IMR-90 (cell line): ENCODE data around the gene KRT72. TPM values are rescaled to one million over a fixed set of nuclear protein-coding genes. Genes with fewer than 3 reads are reported as not detected.

Source experiments
- ATAC-seq: fragments of 200-7000 bp; cut with Tn5 transposase; 2 replicates; pipeline ENCODE4 v1.9.1; 2020; ENCODE audit warnings: low read depth, mild to moderate bottlenecking, moderate library complexity
- BruUV-seq: library from RNA; stranded (reverse); fragments of 400-500 nt; replicated peaks from 2 replicates; lab custom pipeline; 2021; lab: Mats Ljungman, UMichigan
- CTCF ChIA-PET: fragments of 300-600 bp; formaldehyde crosslinking; extraction: SDS; loops from one replicate; lab custom pipeline; 2021; ENCODE audit warnings: antibody characterized with exemption; lab: Yijun Ruan, JAX
- POLR2A ChIA-PET: fragments of 300-600 bp; sonication (Branson Sonifier 250); formaldehyde crosslinking; loops from one replicate; lab custom pipeline; 2022; ENCODE audit warnings: antibody characterized with exemption; ENCODE audit not compliant: unreplicated experiment; lab: Charles Lee
- DNase-seq: peaks from one replicate; pipeline ENCODE4 v3.0.0; 2013
- H2AFZ ChIP-seq: replicated peaks from 2 replicates; pipeline ENCODE3; 2013; ENCODE audit warnings: low read length, mild to moderate bottlenecking; ENCODE audit not compliant: poor library complexity
- H2AK5ac ChIP-seq: 2 replicates; pipeline ENCODE4 v1.6.1; 2013; ENCODE audit warnings: low read depth, low read length, inconsistent platforms
- H2AK9ac ChIP-seq: replicated peaks from 2 replicates; pipeline ENCODE3; 2013; ENCODE audit warnings: mild to moderate bottlenecking, low read depth, low read length, moderate library complexity; ENCODE audit not compliant: poor library complexity
- H2BK120ac ChIP-seq: 2 replicates; pipeline ENCODE4 v1.6.1; 2013; ENCODE audit warnings: low read depth, low read length, inconsistent platforms
- H2BK15ac ChIP-seq: 3 replicates; pipeline ENCODE4 v1.6.1; 2013; ENCODE audit warnings: low read depth, low read length, inconsistent platforms
- H2BK20ac ChIP-seq: 2 replicates; pipeline ENCODE4 v1.6.1; 2013; ENCODE audit warnings: low read depth, mild to moderate bottlenecking, inconsistent platforms, low read length, moderate library complexity
- H2BK5ac ChIP-seq: 2 replicates; pipeline ENCODE4 v1.6.1; 2013; ENCODE audit warnings: mild to moderate bottlenecking, low read depth, low read length, inconsistent platforms; ENCODE audit not compliant: poor library complexity, severe bottlenecking
- H3K14ac ChIP-seq: replicated peaks from 2 replicates; pipeline ENCODE4 v1.6.1; 2013; ENCODE audit warnings: low read depth, low read length, inconsistent platforms
- H3K18ac ChIP-seq: 2 replicates; pipeline ENCODE4 v1.6.1; 2013; ENCODE audit warnings: low read depth, low read length, control low read depth
- H3K23ac ChIP-seq: 2 replicates; pipeline ENCODE4 v1.6.1; 2013; ENCODE audit warnings: low read depth, low read length, inconsistent platforms
- H3K27ac ChIP-seq: 2 replicates; pipeline ENCODE4 v1.5.1; 2013; ENCODE audit warnings: mild to moderate bottlenecking, control low read depth, low read length; ENCODE audit not compliant: insufficient read depth
- H3K27me3 ChIP-seq: 2 replicates; pipeline ENCODE4 v1.6.1; 2013; ENCODE audit warnings: low read length; ENCODE audit not compliant: control insufficient read depth, insufficient read depth
- H3K36me3 ChIP-seq: 2 replicates; pipeline ENCODE4 v1.6.1; 2013; ENCODE audit warnings: low read length, mixed read lengths; ENCODE audit not compliant: control insufficient read depth, insufficient read depth
- H3K4ac ChIP-seq: 2 replicates; pipeline ENCODE4 v1.6.1; 2013; ENCODE audit warnings: low read depth, low read length, inconsistent platforms
- H3K4me1 ChIP-seq: 2 replicates; pipeline ENCODE4 v1.6.1; 2013; ENCODE audit warnings: low read length, mixed read lengths; ENCODE audit not compliant: control insufficient read depth, insufficient read depth
- H3K4me2 ChIP-seq: 2 replicates; pipeline ENCODE4 v1.6.1; 2013; ENCODE audit warnings: low read depth, mild to moderate bottlenecking, control low read depth, low read length, moderate library complexity
- H3K4me3 ChIP-seq: 2 replicates; pipeline ENCODE4 v1.5.1; 2013; ENCODE audit warnings: low read depth, mild to moderate bottlenecking, control low read depth, low read length, moderate library complexity; ENCODE audit not compliant: insufficient read depth
- H3K56ac ChIP-seq: 2 replicates; pipeline ENCODE4 v1.6.1; 2013; ENCODE audit warnings: low read length, inconsistent platforms; ENCODE audit not compliant: insufficient read depth; ENCODE audit errors: extremely low read depth
- H3K79me1 ChIP-seq, 2 experiments: 2 replicates each; pipeline ENCODE4 v1.6.1; 2013; ENCODE audit warnings: low read length in 2 of 2, inconsistent platforms in 1 of 2, low read depth in 1 of 2
- H3K9ac ChIP-seq: 2 replicates; pipeline ENCODE4 v1.6.1; 2013; ENCODE audit warnings: low read depth, low read length, control low read depth
- H3K9me1 ChIP-seq: 2 replicates; pipeline ENCODE4 v1.6.1; 2013; ENCODE audit warnings: low read length, inconsistent platforms; ENCODE audit not compliant: insufficient read depth
- H3K9me3 ChIP-seq: 2 replicates; pipeline ENCODE4 v1.6.1; 2013; ENCODE audit warnings: low read length; ENCODE audit not compliant: control insufficient read depth, insufficient read depth
- H4K20me1 ChIP-seq: 2 replicates; pipeline ENCODE4 v1.6.1; 2013; ENCODE audit warnings: low read length, inconsistent platforms; ENCODE audit not compliant: insufficient read depth
- H4K5ac ChIP-seq: 2 replicates; pipeline ENCODE4 v1.6.1; 2013; ENCODE audit warnings: mild to moderate bottlenecking, low read depth, low read length, control low read depth
- H4K8ac ChIP-seq, 2 experiments: 2 replicates each; pipeline ENCODE4 v1.6.1; 2013; ENCODE audit warnings: low read depth in 2 of 2, low read length in 2 of 2, control low read depth in 1 of 2, inconsistent platforms in 1 of 2
- H4K91ac ChIP-seq: 2 replicates; pipeline ENCODE4 v1.6.1; 2013; ENCODE audit warnings: low read depth, low read length, inconsistent platforms; ENCODE audit not compliant: insufficient read depth
- BHLHE40 ChIP-seq: fragments of 150-350 bp; IDR thresholded peaks from 2 replicates; pipeline ENCODE4 v1.6.1; 2016; ENCODE audit warnings: mild to moderate bottlenecking, low read depth, low read length
- CEBPB ChIP-seq: IDR thresholded peaks from 2 replicates; pipeline ENCODE4 v1.6.1; 2012; ENCODE audit warnings: low read depth, low read length, improper control_type of control experiment
- CHD1 ChIP-seq: IDR thresholded peaks from 2 replicates; pipeline ENCODE4 v1.6.1; 2012; ENCODE audit warnings: low read depth, low read length, improper control_type of control experiment
- FOS ChIP-seq: fragments of 150-350 bp; IDR thresholded peaks from 2 replicates; pipeline ENCODE4 v1.6.1; 2016; ENCODE audit warnings: low read depth, low read length
- MAFK ChIP-seq: IDR thresholded peaks from 2 replicates; pipeline ENCODE4 v1.6.1; 2012; ENCODE audit warnings: low read depth, low read length, improper control_type of control experiment
- MXI1 ChIP-seq: IDR thresholded peaks from 2 replicates; pipeline ENCODE4 v1.6.1; 2012; ENCODE audit warnings: low read depth, mild to moderate bottlenecking, low read length, moderate library complexity, borderline replicate concordance
- POLR2A ChIP-seq: IDR thresholded peaks from 2 replicates; pipeline ENCODE4 v1.6.1; 2012; ENCODE audit warnings: mild to moderate bottlenecking, low read depth, low read length
- RAD21 ChIP-seq: IDR thresholded peaks from 2 replicates; pipeline ENCODE4 v1.6.1; 2012; ENCODE audit warnings: low read length, improper control_type of control experiment
- RCOR1 ChIP-seq: IDR thresholded peaks from 2 replicates; pipeline ENCODE4 v1.6.1; 2012; ENCODE audit warnings: mild to moderate bottlenecking, low read length, improper control_type of control experiment; ENCODE audit not compliant: insufficient replicate concordance
- RFX5 ChIP-seq: IDR thresholded peaks from 2 replicates; pipeline ENCODE4 v1.8.0; 2012; ENCODE audit warnings: low read depth, mild to moderate bottlenecking, low read length, moderate library complexity
- SMC3 ChIP-seq: fragments of 150-350 bp; IDR thresholded peaks from 2 replicates; pipeline ENCODE4 v1.6.1; 2016; ENCODE audit warnings: low read depth, mild to moderate bottlenecking, antibody characterized with exemption, low read length, moderate library complexity
- WGBS, 2 experiments: methylation state at CpG; one replicate each; pipeline versions ENCODE4 v1.1.5 to v1.1.7; 2013; ENCODE audit warnings: missing lambda C conversion rate in 2 of 2; ENCODE audit not compliant: insufficient read length in 1 of 2; ENCODE audit errors: extremely low coverage in 2 of 2; 5-methylcytosine and 5-hydroxymethylcytosine counted together
- dilution Hi-C: fragments of 300-500 bp; cut with HindIII; formaldehyde crosslinking; loops from one replicate; pipeline ENCODE4 v1.14.3; 2018; ENCODE audit warnings: low sequenced_read_pairs; ENCODE audit not compliant: unreplicated experiment
- in situ Hi-C: fragments of 300-500 bp; cut with MboI; formaldehyde crosslinking; loops from 3 replicates; pipeline ENCODE4 v1.14.3; 2019; ENCODE audit warnings: low sequenced_read_pairs, inconsistent platforms, mixed read lengths
- intact Hi-C: fragments of 100-400 bp; cut with micrococcal nuclease; formaldehyde crosslinking; loops from 2 replicates; pipeline ENCODE4 v1.10.0; 2022
- polyA plus RNA-seq, 3 experiments: library from polyadenylated mRNA; depleted of rRNA; stranded (reverse); fragments of >200 nt; gene quantifications; 2 replicates each; pipeline ENCODE4 v1.2.3, GENCODE V29; 2012; ENCODE audit warnings: low replicate concordance in 1 of 3
- total RNA-seq: library from RNA; depleted of rRNA; stranded (reverse); fragments of >200 nt; gene quantifications from 2 replicates; pipeline ENCODE4 v1.2.3, GENCODE V29; 2012
- TF ChIP-seq, protein P1 (sequence below): fragments of 150-350 bp; IDR thresholded peaks from 2 replicates; pipeline ENCODE4 v1.6.1; 2016; ENCODE audit warnings: low read depth, mild to moderate bottlenecking, low read length, moderate library complexity, borderline replicate concordance
- TF ChIP-seq, protein P2 (sequence below): conservative IDR thresholded peaks from 2 replicates; pipeline ENCODE4 v1.5.1; 2012; ENCODE audit warnings: mild to moderate bottlenecking, low read depth, low read length, improper control_type of control experiment
- TF ChIP-seq, protein P3 (sequence below): fragments of 150-350 bp; IDR thresholded peaks from 2 replicates; pipeline ENCODE4 v1.6.1; 2017; ENCODE audit warnings: mild to moderate bottlenecking, antibody characterized with exemption, low read length, low read depth

Gene KRT72
- total and polyA plus RNA-seq, 2 of the 4 experiments (the other 2 are of a cell fraction), result not detected

DNA sequence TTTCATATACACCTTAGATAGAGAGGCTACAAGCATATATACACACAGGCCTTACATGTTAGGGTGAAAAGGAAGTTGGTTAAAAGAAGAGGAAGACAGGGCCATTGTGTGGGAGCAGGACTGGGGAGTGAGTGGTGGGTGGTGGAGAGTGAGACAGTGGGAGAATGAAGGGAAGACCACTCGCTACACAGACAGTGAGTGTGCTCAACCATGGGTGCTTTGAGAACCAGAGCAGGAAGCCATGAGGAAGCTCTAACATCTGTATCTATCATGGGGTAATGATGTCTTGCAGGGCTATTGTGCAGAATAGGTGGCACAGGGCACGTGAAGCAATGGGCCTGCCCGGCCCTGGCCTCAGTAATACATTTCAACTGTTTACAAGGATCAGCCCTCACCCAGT lies 16.2 kb downstream of the KRT72 start:
- Histone ChIP-seq H4K5ac (no peak overlapping the region), H3K4me2 (no peak overlapping the region), H3K23ac (no peak overlapping the region), H2AK9ac (no peak overlapping the region), H3K9me3 (no peaks in the 10 kb centered on the region), H3K9me1 (no peaks in the 10 kb centered on the region), H3K27ac (no peak overlapping the region), H3K4me3 (no peak overlapping the region), H4K91ac (no peak overlapping the region), H3K4ac (no peak overlapping the region), H3K9ac (no peak overlapping the region), H3K36me3 (no peaks in the 10 kb centered on the region), H2BK5ac (no peak overlapping the region), H3K4me1 (no peaks in the 10 kb centered on the region), H2AFZ (no peak overlapping the region), H3K79me1 (no peaks in the 10 kb centered on the region), H2BK15ac (no peak overlapping the region), H2BK20ac (no peak overlapping the region), H3K56ac (no peak overlapping the region), H3K27me3 (peaks cover 41% of the 10 kb centered on the region), H2BK120ac (no peak overlapping the region), H4K8ac (no peak overlapping the region), H3K18ac (no peak overlapping the region), H4K20me1 (no peaks in the 10 kb centered on the region; the same call in 1 of the 2 replicates), H3K14ac (no peak overlapping the region), H2AK5ac (no peak overlapping the region)
- DNase-seq (no peak), ATAC-seq (no peak)
- 57% methylated on average over 1 of the region's 3 CpGs; no CpG with 5 or more reads in 1 of the 2 experiments for WGBS, 2 experiments
- dilution Hi-C loops (no loop called here), intact Hi-C loops (no loop called here), in situ Hi-C loops (loop anchor here (10.0 kb wide), 2 partner anchors 400 to 430 kb away; no protein-coding TSS in a partner anchor)
- TF ChIP-seq CEBPB, result no peak
- TF ChIP-seq POLR2A, result no peak
- no peak for TF ChIP-seq MAFK
- no peak for TF ChIP-seq RCOR1
- TF ChIP-seq FOS, result no peak
- TF ChIP-seq, protein P1, sequence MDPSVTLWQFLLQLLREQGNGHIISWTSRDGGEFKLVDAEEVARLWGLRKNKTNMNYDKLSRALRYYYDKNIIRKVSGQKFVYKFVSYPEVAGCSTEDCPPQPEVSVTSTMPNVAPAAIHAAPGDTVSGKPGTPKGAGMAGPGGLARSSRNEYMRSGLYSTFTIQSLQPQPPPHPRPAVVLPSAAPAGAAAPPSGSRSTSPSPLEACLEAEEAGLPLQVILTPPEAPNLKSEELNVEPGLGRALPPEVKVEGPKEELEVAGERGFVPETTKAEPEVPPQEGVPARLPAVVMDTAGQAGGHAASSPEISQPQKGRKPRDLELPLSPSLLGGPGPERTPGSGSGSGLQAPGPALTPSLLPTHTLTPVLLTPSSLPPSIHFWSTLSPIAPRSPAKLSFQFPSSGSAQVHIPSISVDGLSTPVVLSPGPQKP, result no peak
- TF ChIP-seq BHLHE40, result no peak
- TF ChIP-seq, protein P2, sequence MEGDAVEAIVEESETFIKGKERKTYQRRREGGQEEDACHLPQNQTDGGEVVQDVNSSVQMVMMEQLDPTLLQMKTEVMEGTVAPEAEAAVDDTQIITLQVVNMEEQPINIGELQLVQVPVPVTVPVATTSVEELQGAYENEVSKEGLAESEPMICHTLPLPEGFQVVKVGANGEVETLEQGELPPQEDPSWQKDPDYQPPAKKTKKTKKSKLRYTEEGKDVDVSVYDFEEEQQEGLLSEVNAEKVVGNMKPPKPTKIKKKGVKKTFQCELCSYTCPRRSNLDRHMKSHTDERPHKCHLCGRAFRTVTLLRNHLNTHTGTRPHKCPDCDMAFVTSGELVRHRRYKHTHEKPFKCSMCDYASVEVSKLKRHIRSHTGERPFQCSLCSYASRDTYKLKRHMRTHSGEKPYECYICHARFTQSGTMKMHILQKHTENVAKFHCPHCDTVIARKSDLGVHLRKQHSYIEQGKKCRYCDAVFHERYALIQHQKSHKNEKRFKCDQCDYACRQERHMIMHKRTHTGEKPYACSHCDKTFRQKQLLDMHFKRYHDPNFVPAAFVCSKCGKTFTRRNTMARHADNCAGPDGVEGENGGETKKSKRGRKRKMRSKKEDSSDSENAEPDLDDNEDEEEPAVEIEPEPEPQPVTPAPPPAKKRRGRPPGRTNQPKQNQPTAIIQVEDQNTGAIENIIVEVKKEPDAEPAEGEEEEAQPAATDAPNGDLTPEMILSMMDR, result no peak
- TF ChIP-seq, protein P3, sequence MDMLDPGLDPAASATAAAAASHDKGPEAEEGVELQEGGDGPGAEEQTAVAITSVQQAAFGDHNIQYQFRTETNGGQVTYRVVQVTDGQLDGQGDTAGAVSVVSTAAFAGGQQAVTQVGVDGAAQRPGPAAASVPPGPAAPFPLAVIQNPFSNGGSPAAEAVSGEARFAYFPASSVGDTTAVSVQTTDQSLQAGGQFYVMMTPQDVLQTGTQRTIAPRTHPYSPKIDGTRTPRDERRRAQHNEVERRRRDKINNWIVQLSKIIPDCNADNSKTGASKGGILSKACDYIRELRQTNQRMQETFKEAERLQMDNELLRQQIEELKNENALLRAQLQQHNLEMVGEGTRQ, result no peak
- no peak for TF ChIP-seq MXI1
- no peak for TF ChIP-seq RFX5
- no peak for TF ChIP-seq SMC3
- no peak for TF ChIP-seq CHD1
- no peak for TF ChIP-seq RAD21
- BruUV-seq, result no TSS peak
- CTCF ChIA-PET, result interaction anchor here (1.0 to 1.1 kb wide), 3 partner anchors 281 to 286 kb away, joined by 3 to 5 read pairs (median 4); no protein-coding TSS in a partner anchor
- POLR2A ChIA-PET, result no interaction called here
